HG03025 (cell line): ENCODE results near the gene GIT2.

Experiments
- ATAC-seq: cut with Tn5 transposase; IDR thresholded peaks from one replicate; pipeline ENCODE4 v1.9.1; 2021; ENCODE audit warnings: mild to moderate bottlenecking, moderate library complexity; ENCODE audit not compliant: unreplicated experiment, low FRiP score

The GIT2 gene

GRCh38 chr12:109982210-109982609, 14.0 kb downstream of the GIT2 start:
- ATAC-seq, result no peak

- no peak for ATAC-seq
These were observed 14.9 kb downstream of the GIT2 start for GRCh38 chr12:109981311-109981710.

- ATAC-seq, result no peak
These were observed 23.3 kb downstream of the GIT2 start for GRCh38 chr12:109972821-109973220.

GRCh38 chr12:109968801-109969200, 27.4 kb downstream of the GIT2 start:
- no peak for ATAC-seq

GRCh38 chr12:109968032-109968420, 28.1 kb downstream of the GIT2 start:
- no peak for ATAC-seq

GRCh38 chr12:109967383-109968031, 28.7 kb downstream of the GIT2 start:
- no peak for ATAC-seq

- ATAC-seq, result no peak
These were observed 29.6 kb downstream of the GIT2 start for GRCh38 chr12:109966546-109966945.

- no peak for ATAC-seq
These were observed 32.3 kb downstream of the GIT2 start for GRCh38 chr12:109963743-109964429.

- no peak for ATAC-seq
These were observed 32.8 kb downstream of the GIT2 start for GRCh38 chr12:109963330-109963729.

GRCh38 chr12:109962398-109962797, 33.8 kb downstream of the GIT2 start:
- ATAC-seq, result no peak

GRCh38 chr12:109961612-109962011, 34.6 kb downstream of the GIT2 start:
- ATAC-seq, result no peak

- no peak for ATAC-seq
These were observed 35.0 kb downstream of the GIT2 start for GRCh38 chr12:109961201-109961600.

- no peak for ATAC-seq
These were observed 36.6 kb downstream of the GIT2 start for GRCh38 chr12:109959411-109960093.

- no peak for ATAC-seq
These were observed 37.8 kb downstream of the GIT2 start for GRCh38 chr12:109958374-109958773.

GRCh38 chr12:109953656-109954055, 42.5 kb downstream of the GIT2 start:
- no peak for ATAC-seq

- no peak for ATAC-seq
These were observed 43.3 kb downstream of the GIT2 start for GRCh38 chr12:109952873-109953272.

- no peak for ATAC-seq
These were observed 43.9 kb downstream of the GIT2 start for GRCh38 chr12:109952160-109952858.

GRCh38 chr12:109951751-109952150, 44.4 kb downstream of the GIT2 start:
- no peak for ATAC-seq

GRCh38 chr12:109951136-109951535, 45.0 kb downstream of the GIT2 start:
- ATAC-seq, result no peak

GRCh38 chr12:109950625-109951024, 45.5 kb downstream of the GIT2 start:
- ATAC-seq, result no peak

- ATAC-seq, result no peak
These were observed 47.1 kb downstream of the GIT2 start for GRCh38 chr12:109949089-109949488.
